CD4-positive, alpha-beta T cell (primary cell): Measurements from ENCODE around the gene PPP1R1B. TPM values are rescaled to one million over a fixed set of nuclear protein-coding genes. Genes with fewer than 3 reads are reported as not detected.

Experiments used
- ATAC-seq: fragments of 200-7000 bp; cut with Tn5 transposase; one replicate; pipeline ENCODE4 v1.10.0; 2022; ENCODE audit warnings: mild to moderate bottlenecking; ENCODE audit not compliant: poor library complexity
- CTCF ChIA-PET: fragments of 350-600 bp; sonication (Branson Sonifier 250); formaldehyde crosslinking; loops from one replicate; lab custom pipeline; 2021; ENCODE audit warnings: antibody characterized with exemption, inconsistent platforms; lab: Charles Lee
- POLR2A ChIA-PET: fragments of 350-600 bp; sonication (Branson Sonifier 250); formaldehyde crosslinking; loops from one replicate; lab custom pipeline; 2021; ENCODE audit warnings: antibody characterized with exemption, inconsistent platforms; lab: Charles Lee
- DNase-seq, 14 experiments: peaks; one replicate each; pipeline ENCODE4 v3.0.0-alpha.2; 2013 to 2020; ENCODE audit warnings: mixed read lengths in 2 of 14
- H3K27ac ChIP-seq, 2 donors: one replicate each; pipeline versions ENCODE4 v1.5.1 to v1.7.0; 2013; ENCODE audit warnings: low read length in 2 of 2, low read depth in 1 of 2, mild to moderate bottlenecking in 1 of 2
- H3K27me3 ChIP-seq, 2 experiments: 1 replicate in 1 of 2; 2 replicates in 1 of 2; pipeline versions ENCODE4 v1.6.1 to v1.7.0; 2013; ENCODE audit warnings: low read length in 2 of 2, control low read depth in 1 of 2, mild to moderate bottlenecking in 1 of 2, moderate library complexity in 1 of 2; ENCODE audit not compliant: insufficient read depth in 2 of 2, control insufficient read depth in 1 of 2
- H3K36me3 ChIP-seq: one replicate; pipeline ENCODE4 v1.6.1; 2013; ENCODE audit warnings: low read length, control low read depth; ENCODE audit not compliant: insufficient read depth
- H3K4me1 ChIP-seq: one replicate; pipeline ENCODE4 v1.6.1; 2013; ENCODE audit warnings: low read length, control low read depth; ENCODE audit not compliant: insufficient read depth
- H3K4me3 ChIP-seq: one replicate; pipeline ENCODE4 v1.5.1; 2013; ENCODE audit warnings: mild to moderate bottlenecking, low read length, moderate library complexity
- H3K9me3 ChIP-seq, 2 experiments: 1 replicate in 1 of 2; 2 replicates in 1 of 2; pipeline versions ENCODE4 v1.6.1 to v1.7.0; 2013; ENCODE audit warnings: low read length in 2 of 2, mild to moderate bottlenecking in 2 of 2, control low read depth in 1 of 2, moderate library complexity in 1 of 2; ENCODE audit not compliant: control insufficient read depth in 1 of 2, insufficient read depth in 1 of 2
- H3K27ac Mint-ChIP-seq: one replicate; pipeline ENCODE4 v1.8.0; 2020; ENCODE audit warnings: mixed read lengths
- H3K27me3 Mint-ChIP-seq: one replicate; pipeline ENCODE4 v1.8.0; 2021; ENCODE audit warnings: mixed read lengths
- H3K36me3 Mint-ChIP-seq: one replicate; pipeline ENCODE4 v1.8.0; 2021; ENCODE audit warnings: low read depth, mixed read lengths
- H3K4me1 Mint-ChIP-seq: one replicate; pipeline ENCODE4 v1.8.0; 2021; ENCODE audit warnings: low read depth, mixed read lengths
- H3K4me3 Mint-ChIP-seq: one replicate; pipeline ENCODE4 v1.8.0; 2020; ENCODE audit warnings: mild to moderate bottlenecking, mixed read lengths
- H3K9me3 Mint-ChIP-seq: one replicate; pipeline ENCODE4 v1.8.0; 2020; ENCODE audit warnings: mixed read lengths
- CTCF ChIP-seq: fragments of 200-600 bp; IDR thresholded peaks from one replicate; pipeline ENCODE4 v1.8.0; 2022; ENCODE audit warnings: antibody characterized with exemption, mild to moderate bottlenecking
- intact Hi-C, 2 experiments: fragments of 100-400 bp; cut with DNase I in 1 of 2; cut with micrococcal nuclease in 1 of 2; formaldehyde crosslinking; loops; one replicate each; pipeline versions ENCODE4 v1.15.1 to v1.9.0; 2023 to 2025; cut with DNase I, micrococcal nuclease
- total RNA-seq, 174 experiments: library from RNA in 2 of 174; stranded (reverse) in 2 of 174; gene quantifications; one replicate each; pipeline ENCODE4 v1.2.3 and lab custom pipeline; 2021 to 2026

The PPP1R1B gene
- total RNA-seq, 2 experiments from 2014 or later = 0.25 TPM; not detected in 1

- H3K36me3 Mint-ChIP-seq = no peaks in the 10 kb centered on the region
- Histone ChIP-seq H3K27me3 (peaks cover 87 to 100% of the 10 kb centered on the region in 2 experiments), H3K9me3 (peaks cover 0 to 31% of the 10 kb centered on the region in 2 experiments), H3K27ac (no peak overlapping the region), H3K36me3 (no peaks in the 10 kb centered on the region), H3K4me1 (peaks cover 71% of the 10 kb centered on the region), H3K4me3 (no peak overlapping the region)
- DNase-seq (no peak), ATAC-seq (no peak)
- TF ChIP-seq CTCF = no peak
- no peak overlapping the region for H3K27ac Mint-ChIP-seq
- CTCF ChIA-PET = interaction anchor here (0.8 to 4.4 kb wide), 2 partner anchors 19 kb away, joined by 3 to 17 read pairs; no protein-coding TSS in a partner anchor
- H3K4me3 Mint-ChIP-seq = peak overlapping the region; percentile 40
- intact Hi-C loops = no loop called here
- H3K4me1 Mint-ChIP-seq = peaks cover 22% of the 10 kb centered on the region
- H3K27me3 Mint-ChIP-seq = peaks cover 88% of the 10 kb centered on the region
- POLR2A ChIA-PET = no interaction called here
- H3K9me3 Mint-ChIP-seq = no peaks in the 10 kb centered on the region
These were observed 24.0 kb upstream of the PPP1R1B start for GRCh38 chr17:39602533-39603303.

DNA sequence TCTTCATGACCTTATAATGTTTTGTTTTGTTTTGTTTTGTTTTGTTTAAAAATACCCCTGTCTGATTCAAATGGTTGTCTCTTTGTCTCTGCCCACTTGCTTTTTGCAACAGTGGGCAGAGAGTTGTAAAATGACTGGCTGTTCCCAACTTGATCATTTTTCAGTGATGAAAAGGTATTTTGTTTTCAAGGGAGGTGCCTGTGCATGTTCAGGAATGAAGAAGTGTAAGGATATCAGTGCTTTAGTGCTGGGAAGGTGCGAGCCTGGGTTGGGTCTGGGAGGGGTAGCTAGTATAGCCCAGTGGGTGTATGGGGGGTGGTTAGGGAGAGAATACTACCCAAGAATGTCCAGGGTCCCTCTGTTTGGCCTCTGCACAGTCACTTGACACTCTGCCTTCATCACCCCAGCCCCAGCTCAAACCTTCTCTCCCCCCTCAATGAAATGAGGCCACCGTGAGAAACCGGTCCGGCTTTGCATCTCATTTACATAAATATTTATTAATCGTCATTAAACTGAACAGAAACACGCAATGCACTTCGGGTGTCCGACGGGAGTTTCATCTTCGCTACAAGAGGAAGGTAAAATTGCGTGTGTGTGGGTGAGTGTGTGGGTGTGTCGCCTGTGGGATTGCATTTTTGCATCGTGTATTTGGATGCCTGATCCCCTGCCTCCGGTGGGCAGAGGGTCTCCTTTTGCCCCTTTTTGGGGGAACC, 23.3 kb upstream of the PPP1R1B start:
- H3K9me3 Mint-ChIP-seq = no peaks in the 10 kb centered on the region
- no peak for TF ChIP-seq CTCF
- peak overlapping the region; percentile 9 for H3K4me3 Mint-ChIP-seq
- H3K27ac Mint-ChIP-seq = no peak overlapping the region
- ATAC-seq = no peak
- POLR2A ChIA-PET = no interaction called here
- peaks cover 69% of the 10 kb centered on the region for H3K4me1 ChIP-seq
- DNase-seq = no peak
- H3K4me1 Mint-ChIP-seq = peaks cover 20% of the 10 kb centered on the region
- CTCF ChIA-PET = interaction anchor here (4.4 kb wide), 1 partner anchor 19 kb away, joined by 17 read pairs; no protein-coding TSS in a partner anchor
- H3K36me3 Mint-ChIP-seq = no peaks in the 10 kb centered on the region
- peaks cover 87 to 99% of the 10 kb centered on the region in 2 experiments for H3K27me3 ChIP-seq
- peaks cover 0 to 37% of the 10 kb centered on the region in 2 experiments for H3K9me3 ChIP-seq
- intact Hi-C loops = no loop called here
- no peak overlapping the region for H3K27ac ChIP-seq
- no peaks in the 10 kb centered on the region for H3K36me3 ChIP-seq
- peaks cover 84% of the 10 kb centered on the region for H3K27me3 Mint-ChIP-seq
- no peak overlapping the region for H3K4me3 ChIP-seq

GRCh38 chr17:39604911-39605491, 21.8 kb upstream of the PPP1R1B start:
- Mint-ChIP-seq H3K27me3 (peaks cover 85% of the 10 kb centered on the region), H3K36me3 (no peaks in the 10 kb centered on the region), H3K27ac (no peak overlapping the region), H3K4me3 (no peak overlapping the region), H3K9me3 (no peaks in the 10 kb centered on the region), H3K4me1 (peaks cover 20% of the 10 kb centered on the region)
- CTCF ChIA-PET = interaction anchor here (4.4 kb wide), 1 partner anchor 17 kb away, joined by 17 read pairs; no protein-coding TSS in a partner anchor
- ATAC-seq (no peak), DNase-seq (peak in 1 of 14 experiments; percentile 20)
- Histone ChIP-seq H3K27ac (no peak overlapping the region), H3K4me1 (peaks cover 53% of the 10 kb centered on the region), H3K27me3 (peaks cover 83 to 96% of the 10 kb centered on the region in 2 experiments), H3K4me3 (no peak overlapping the region), H3K36me3 (no peaks in the 10 kb centered on the region), H3K9me3 (peaks cover 0 to 27% of the 10 kb centered on the region in 2 experiments)
- TF ChIP-seq CTCF = no peak
- POLR2A ChIA-PET = interaction anchor here (0.7 to 1.1 kb wide), 2 partner anchors 341 to 461 kb away, joined by 3 to 4 read pairs; no protein-coding TSS in a partner anchor
- intact Hi-C loops = no loop called here
